Dedifferentiated amniotic fluid mesenchymal stem cell (primary cell): ENCODE results near the gene RPL37A.

Source experiments
- DNase-seq: peaks from one replicate; pipeline ENCODE4 v3.0.0-alpha.2; 2016; ENCODE audit errors: extremely low spot score

Gene RPL37A

GRCh38 chr2:216546641-216547403, 48.2 kb downstream of the RPL37A start:
- DNase-seq: peak; percentile 61

GRCh38 chr2:216548901-216549331, 50.3 kb downstream of the RPL37A start:
- no peak for DNase-seq

- DNase-seq: no peak
Measured at GRCh38 chr2:216549926-216550690, 51.5 kb downstream of the RPL37A start.

- peak; percentile 73 for DNase-seq
Measured at GRCh38 chr2:216551234-216552068, 52.8 kb downstream of the RPL37A start.

GRCh38 chr2:216553093-216553478, 54.4 kb downstream of the RPL37A start:
- no peak for DNase-seq
